Esophagus mucosa (tissue), 1 donor: ENCODE results near the gene NLGN4X. TPM values are rescaled to one million over a fixed set of nuclear protein-coding genes. Genes with fewer than 3 reads are reported as not detected.
A peak's percentile ranks its signal among the peaks of the same experiment; 100 is the strongest.

Experiments
- ATAC-seq: fragments of 200-7000 bp; cut with Tn5 transposase; one replicate; pipeline ENCODE4 v1.9.1; 2020
- total RNA-seq: library from RNA; stranded (reverse); gene quantifications from one replicate; pipeline ENCODE4 v1.2.4, GENCODE V29; 2023
- donor health status: DM: yes; HTN: yes; CAD: no.

NLGN4X gene
- total RNA-seq = 1.00 TPM

- ATAC-seq = no peak
Measured at GRCh38 chrX:6228720-6229119, at the start of gene NLGN4X. Gene NLGN4X (minus strand): TSS chrX:6228867. CDS start chrX:6151466, 77,401 bp downstream.

GRCh38 chrX:6266041-6266440 is 37.4 kb upstream of the NLGN4X start:
- no peak for ATAC-seq

- ATAC-seq = no peak
Measured at GRCh38 chrX:6262959-6263358, 34.3 kb upstream of the NLGN4X start.

GRCh38 chrX:6257025-6257424 is 28.4 kb upstream of the NLGN4X start:
- no peak for ATAC-seq

- no peak for ATAC-seq
Measured at GRCh38 chrX:6244666-6245065, 16.0 kb upstream of the NLGN4X start.

- ATAC-seq = no peak
Measured at GRCh38 chrX:6238576-6238975, 9.9 kb upstream of the NLGN4X start.

- no peak for ATAC-seq
Measured at GRCh38 chrX:6227935-6228334, 732 bp downstream of the NLGN4X start.

- peak; percentile 15 for ATAC-seq
Measured at GRCh38 chrX:6227453-6227835, 1.2 kb downstream of the NLGN4X start.

- peak; percentile 13 for ATAC-seq
Measured at GRCh38 chrX:6226596-6227452, 1.8 kb downstream of the NLGN4X start.

GRCh38 chrX:6225911-6226595 is 2.6 kb downstream of the NLGN4X start:
- peak; percentile 42 for ATAC-seq

GRCh38 chrX:6225288-6225910 is 3.3 kb downstream of the NLGN4X start:
- ATAC-seq = no peak

- ATAC-seq = no peak
Measured at GRCh38 chrX:6223516-6223915, 5.2 kb downstream of the NLGN4X start.

GRCh38 chrX:6210230-6210629 is 18.4 kb downstream of the NLGN4X start:
- no peak for ATAC-seq

- ATAC-seq = no peak
Measured at GRCh38 chrX:6203462-6204215, 25.0 kb downstream of the NLGN4X start.

- ATAC-seq = no peak
Measured at GRCh38 chrX:6199486-6199885, 29.2 kb downstream of the NLGN4X start.

- no peak for ATAC-seq
Measured at GRCh38 chrX:6187256-6187655, 41.4 kb downstream of the NLGN4X start.

- peak; percentile 48 for ATAC-seq
Measured at GRCh38 chrX:6184900-6185515, 43.7 kb downstream of the NLGN4X start.

- ATAC-seq = no peak
Measured at GRCh38 chrX:6175914-6176313, 52.8 kb downstream of the NLGN4X start.

GRCh38 chrX:6170424-6170823 is 58.2 kb downstream of the NLGN4X start:
- no peak for ATAC-seq

GRCh38 chrX:6169407-6169806 is 59.3 kb downstream of the NLGN4X start:
- ATAC-seq = no peak

- ATAC-seq = no peak
Measured at GRCh38 chrX:6163721-6164120, 64.9 kb downstream of the NLGN4X start.

- ATAC-seq = no peak
Measured at GRCh38 chrX:6159468-6159867, 69.2 kb downstream of the NLGN4X start.
